HT-29 (cell line): Measurements from ENCODE around the gene EYA2. TPM values are rescaled to one million over a fixed set of nuclear protein-coding genes. Genes with fewer than 3 reads are reported as not detected.

Experiments
- DNase-seq: peaks from one replicate; pipeline ENCODE4 v3.0.0-alpha.2; 2015; ENCODE audit warnings: low spot score
- total RNA-seq: library from RNA; depleted of rRNA; stranded (reverse); fragments of >200 nt; shearing (Covaris generic); gene quantifications from 2 replicates; pipeline ENCODE4 v1.2.3, GENCODE V29; 2014

Gene EYA2
- total RNA-seq, 1 experiment from 2014 or later: not detected

GRCh38 chr20:47110819-47111218 lies 216.2 kb downstream of the EYA2 start:
- DNase-seq: no peak

- no peak for DNase-seq
Measured at GRCh38 chr20:47111576-47111975, 216.9 kb downstream of the EYA2 start.

- DNase-seq: no peak
Measured at GRCh38 chr20:47113362-47114109, 218.9 kb downstream of the EYA2 start.

- no peak for DNase-seq
Measured at GRCh38 chr20:47115694-47116093, 221.1 kb downstream of the EYA2 start.

GRCh38 chr20:47117371-47117770 lies 222.7 kb downstream of the EYA2 start:
- DNase-seq: no peak

GRCh38 chr20:47117773-47118172 lies 223.1 kb downstream of the EYA2 start:
- no peak for DNase-seq

- no peak for DNase-seq
Measured at GRCh38 chr20:47118206-47118605, 223.6 kb downstream of the EYA2 start.

- DNase-seq: no peak
Measured at GRCh38 chr20:47118641-47119040, 224.0 kb downstream of the EYA2 start.

- DNase-seq: no peak
Measured at GRCh38 chr20:47120346-47120936, 225.8 kb downstream of the EYA2 start.

- no peak for DNase-seq
Measured at GRCh38 chr20:47122560-47122959, 227.9 kb downstream of the EYA2 start.

- no peak for DNase-seq
Measured at GRCh38 chr20:47124181-47124717, 229.6 kb downstream of the EYA2 start.

GRCh38 chr20:47125508-47125757 lies 230.8 kb downstream of the EYA2 start:
- DNase-seq: peak; percentile 32

GRCh38 chr20:47125758-47126591 lies 231.3 kb downstream of the EYA2 start:
- DNase-seq: no peak

GRCh38 chr20:47126709-47127108 lies 232.1 kb downstream of the EYA2 start:
- no peak for DNase-seq

- DNase-seq: no peak
Measured at GRCh38 chr20:47127546-47127945, 232.9 kb downstream of the EYA2 start.

- no peak for DNase-seq
Measured at GRCh38 chr20:47127999-47128398, 233.4 kb downstream of the EYA2 start.

- DNase-seq: no peak
Measured at GRCh38 chr20:47129306-47129705, 234.7 kb downstream of the EYA2 start.

- no peak for DNase-seq
Measured at GRCh38 chr20:47133809-47134456, 239.3 kb downstream of the EYA2 start.

- DNase-seq: no peak
Measured at GRCh38 chr20:47136782-47137181, 242.1 kb downstream of the EYA2 start.

- no peak for DNase-seq
Measured at GRCh38 chr20:47137231-47137870, 242.7 kb downstream of the EYA2 start.

- DNase-seq: no peak
Measured at GRCh38 chr20:47139934-47140535, 245.4 kb downstream of the EYA2 start.
